HG03521 (cell line): ENCODE measurements around the gene TOR4A.

ENCODE experiments used
- ATAC-seq: cut with Tn5 transposase; IDR thresholded peaks from one replicate; pipeline ENCODE4 v1.9.1; 2021; ENCODE audit warnings: mild to moderate bottlenecking, moderate library complexity; ENCODE audit not compliant: unreplicated experiment

Gene TOR4A

DNA sequence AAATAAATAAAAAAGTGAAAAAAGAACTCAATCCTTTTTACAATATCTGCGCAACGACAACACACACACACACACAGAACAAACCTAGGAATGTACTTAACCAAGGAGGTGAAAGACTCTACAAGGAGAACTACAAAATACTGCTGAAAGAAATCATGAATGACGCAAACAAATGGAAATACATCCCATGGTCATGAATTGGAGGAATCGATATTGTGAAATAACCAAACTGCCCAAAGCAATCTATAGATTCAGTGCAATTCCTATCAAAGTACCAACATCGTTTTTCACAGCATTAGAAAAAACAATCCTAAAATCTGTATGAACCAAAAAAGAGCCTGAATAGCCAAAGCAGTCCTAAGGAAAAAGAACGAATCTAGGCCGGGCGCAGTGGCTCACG lies 54.4 kb downstream of the TOR4A start:
- no peak for ATAC-seq
